A549 (cell line): ENCODE data around the gene ADARB2. TPM values are rescaled to one million over a fixed set of nuclear protein-coding genes. Genes with fewer than 3 reads are reported as not detected.
"Not testable (repeated sequence)": the region's sequence is repeated elsewhere in the genome, so short reads cannot be mapped to it uniquely, and the experiment has no call there.

Source experiments
- ATAC-seq, 2 experiments: fragments of 200-7000 bp in 1 of 2; fragments of >200 bp in 1 of 2; cut with Nextera tagmentation in 1 of 2; cut with Tn5 transposase in 1 of 2; 3 replicates each; pipeline versions ENCODE4 v1.8.0 to v1.9.1; 2018 to 2020; ENCODE audit warnings: mild to moderate bottlenecking in 1 of 2, moderate library complexity in 1 of 2
- CTCF ChIA-PET: fragments of 300-600 bp; sonication (Branson Sonifier 250); formaldehyde crosslinking; extraction: SDS; loops from one replicate; lab custom pipeline; 2021; ENCODE audit warnings: antibody characterized with exemption, inconsistent platforms; lab: Yijun Ruan, JAX
- POLR2A ChIA-PET: fragments of 350-600 bp; formaldehyde crosslinking; extraction: SDS; loops from one replicate; lab custom pipeline; 2021; ENCODE audit warnings: antibody characterized with exemption, inconsistent platforms; lab: Yijun Ruan, JAX
- DNase-seq, 2 experiments: peaks; one replicate each; pipeline versions ENCODE4 v3.0.0 to v3.0.0-alpha.2; 2011 to 2016; ENCODE audit warnings: low read depth in 1 of 2, low spot score in 1 of 2
- FAIRE-seq: peaks from 2 replicates; lab custom pipeline; 2011; peaks lifted over from hg19 to GRCh38; lab: Jason Lieb, UNC
- H3K27ac ChIP-seq, 2 experiments: fragments of >200 bp; sonication (Bioruptor Twin); formaldehyde crosslinking; 3 replicates each; pipeline ENCODE4 v1.5.1; 2016 to 2017
- H3K4me1 ChIP-seq: fragments of >200 bp; sonication (Bioruptor Twin); formaldehyde crosslinking; 3 replicates; pipeline ENCODE4 v1.6.1; 2016
- H3K4me2 ChIP-seq: fragments of >200 bp; sonication (Bioruptor Twin); formaldehyde crosslinking; 3 replicates; pipeline ENCODE4 v1.6.1; 2016
- H3K4me3 ChIP-seq: fragments of >200 bp; sonication (Bioruptor Twin); formaldehyde crosslinking; 3 replicates; pipeline ENCODE4 v1.5.1; 2016
- H3K9me3 ChIP-seq: fragments of >200 bp; sonication (Bioruptor Twin); formaldehyde crosslinking; 3 replicates; pipeline ENCODE4 v1.6.1; 2016
- CEBPB ChIP-seq, 2 experiments: fragments of >200 bp in 1 of 2; sonication (Bioruptor Twin) in 1 of 2; formaldehyde crosslinking in 1 of 2; IDR thresholded peaks; 2 replicates each; pipeline ENCODE4 v1.6.1; 2012 to 2016
- EHF ChIP-seq: fragments of 250-450 bp; sonication (Bioruptor Pico); IDR thresholded peaks from 2 replicates; pipeline ENCODE4 v1.5.0; 2020; ENCODE audit warnings: mild to moderate bottlenecking
- EHMT2 ChIP-seq: fragments of 200-600 bp; sonication (generic); IDR thresholded peaks from 2 replicates; pipeline ENCODE4 v1.6.1; 2016; ENCODE audit warnings: antibody characterized with exemption, low read depth, mild to moderate bottlenecking, moderate library complexity
- ESRRA ChIP-seq: fragments of 150-350 bp; IDR thresholded peaks from 2 replicates; pipeline ENCODE4 v1.6.1; 2014; ENCODE audit warnings: mild to moderate bottlenecking, low read length, borderline replicate concordance
- FOSB ChIP-seq: fragments of 250-450 bp; sonication (Bioruptor Pico); IDR thresholded peaks from 2 replicates; pipeline ENCODE4 v1.5.0; 2020; ENCODE audit warnings: mild to moderate bottlenecking, moderate library complexity
- FOSL2 ChIP-seq, 2 experiments: fragments of 450-650 bp in 1 of 2; fragments of >200 bp in 1 of 2; sonication (Bioruptor Twin) in 1 of 2; formaldehyde crosslinking; IDR thresholded peaks; 2 replicates each; pipeline versions ENCODE4 v1.5.0 to v1.6.1; 2016 to 2020; ENCODE audit warnings: mild to moderate bottlenecking in 1 of 2, moderate library complexity in 1 of 2
- FOXS1 ChIP-seq: fragments of 250-450 bp; sonication (Bioruptor Pico); IDR thresholded peaks from 2 replicates; pipeline ENCODE4 v1.5.0; 2020; ENCODE audit warnings: mild to moderate bottlenecking, moderate library complexity
- HEYL ChIP-seq: fragments of 250-450 bp; sonication (Bioruptor Pico); IDR thresholded peaks from 2 replicates; pipeline ENCODE4 v1.8.0; 2021; ENCODE audit warnings: mild to moderate bottlenecking, moderate library complexity
- HOXB13 ChIP-seq: fragments of 250-450 bp; sonication (Bioruptor Pico); IDR thresholded peaks from 2 replicates; pipeline ENCODE4 v1.5.0; 2020; ENCODE audit warnings: low read depth, mild to moderate bottlenecking, moderate library complexity
- JUN ChIP-seq, 2 experiments: fragments of >200 bp; sonication (Bioruptor Twin); formaldehyde crosslinking; IDR thresholded peaks; 2 replicates in 1 of 2; 3 replicates in 1 of 2; pipeline ENCODE4 v1.6.1; 2016 to 2017
- JUNB ChIP-seq: fragments of >200 bp; sonication (Bioruptor Twin); formaldehyde crosslinking; IDR thresholded peaks from 2 replicates; pipeline ENCODE4 v1.6.1; 2016
- MAFK ChIP-seq: fragments of 450-650 bp; IDR thresholded peaks from 2 replicates; pipeline ENCODE4 v1.6.1; 2014; ENCODE audit not compliant: partially characterized antibody
- MAZ ChIP-seq: fragments of 150-350 bp; IDR thresholded peaks from 2 replicates; pipeline ENCODE4 v1.6.1; 2014; ENCODE audit warnings: antibody characterized with exemption, low read depth, low read length, borderline replicate concordance
- MYC ChIP-seq: IDR thresholded peaks from 2 replicates; pipeline ENCODE4 v1.6.1; 2012; ENCODE audit warnings: mild to moderate bottlenecking, inconsistent platforms, low read length, improper control_type of control experiment, borderline replicate concordance
- NPAS2 ChIP-seq: fragments of 250-450 bp; sonication (Bioruptor Pico); IDR thresholded peaks from 2 replicates; pipeline ENCODE4 v1.8.0; 2022; ENCODE audit warnings: mild to moderate bottlenecking, moderate library complexity, borderline replicate concordance
- RAD21 ChIP-seq, 2 experiments: fragments of >200 bp in 1 of 2; sonication (Bioruptor Twin) in 1 of 2; formaldehyde crosslinking in 1 of 2; IDR thresholded peaks in 1 of 2; conservative IDR thresholded peaks in 1 of 2; 2 replicates in 1 of 2; 3 replicates in 1 of 2; pipeline ENCODE4 v1.6.1; 2012 to 2018; ENCODE audit warnings: inconsistent platforms in 1 of 2
- RARB ChIP-seq: fragments of 250-450 bp; sonication (Bioruptor Pico); IDR thresholded peaks from 2 replicates; pipeline ENCODE4 v1.8.0; 2021; ENCODE audit warnings: mild to moderate bottlenecking, moderate library complexity
- RCOR1 ChIP-seq: fragments of 150-350 bp; IDR thresholded peaks from 2 replicates; pipeline ENCODE4 v1.6.1; 2014; ENCODE audit warnings: antibody characterized with exemption, low read length, low read depth
- RNF2 ChIP-seq: fragments of 200-600 bp; sonication (generic); IDR thresholded peaks from 2 replicates; pipeline ENCODE4 v1.6.1; 2016; ENCODE audit warnings: low read depth, mild to moderate bottlenecking, antibody characterized with exemption, moderate library complexity, borderline replicate concordance
- SMC3 ChIP-seq: fragments of >200 bp; sonication (Bioruptor Twin); formaldehyde crosslinking; IDR thresholded peaks from 3 replicates; pipeline ENCODE4 v1.6.1; 2018; ENCODE audit warnings: inconsistent platforms
- SREBF2 ChIP-seq: fragments of 450-650 bp; IDR thresholded peaks from 2 replicates; pipeline ENCODE4 v1.6.1; 2014; ENCODE audit warnings: mild to moderate bottlenecking, moderate library complexity
- TP53 ChIP-seq: fragments of 250-450 bp; sonication (Bioruptor Pico); IDR thresholded peaks from 2 replicates; pipeline ENCODE4 v1.5.0; 2021; ENCODE audit warnings: mild to moderate bottlenecking, moderate library complexity
- ZFP36 ChIP-seq: fragments of 450-650 bp; IDR thresholded peaks from 2 replicates; pipeline ENCODE4 v1.6.1; 2014; ENCODE audit warnings: borderline replicate concordance; ENCODE audit not compliant: partially characterized antibody
- ZSCAN20 ChIP-seq: fragments of 250-450 bp; sonication (Bioruptor Pico); IDR thresholded peaks from 2 replicates; pipeline ENCODE4 v1.8.0; 2022; ENCODE audit warnings: mild to moderate bottlenecking, moderate library complexity
- WGBS: methylation state at CpG from one replicate; pipeline ENCODE4 v1.1.6; 2017; ENCODE audit errors: missing lambda C conversion rate; 5-methylcytosine and 5-hydroxymethylcytosine counted together
- polyA plus RNA-seq, 4 experiments: library from polyadenylated mRNA; depleted of rRNA in 3 of 4; stranded (reverse); fragments of >200 nt; fragmentation: RNase III in 1 of 4; extraction: RNeasy Plus Mini Kit Qiagen cat#74134 plus additional on column Dnase treatment in 1 of 4; gene quantifications; 2 replicates in 3 of 4; 3 replicates in 1 of 4; pipeline ENCODE4 v1.2.3, GENCODE V29; 2011 to 2017
- TF ChIP-seq, protein P1 (sequence below): IDR thresholded peaks from 2 replicates; pipeline ENCODE4 v1.6.1; 2012
- TF ChIP-seq, protein P2 (sequence below): fragments of 450-650 bp; IDR thresholded peaks from 2 replicates; pipeline ENCODE4 v1.6.1; 2014; ENCODE audit warnings: antibody characterized with exemption
- TF ChIP-seq, protein P3 (sequence below): fragments of 150-350 bp; IDR thresholded peaks from 2 replicates; pipeline ENCODE4 v1.6.1; 2014; ENCODE audit warnings: low read depth, mild to moderate bottlenecking, low read length

The ADARB2 gene
- polyA plus RNA-seq, 2 of the 4 experiments (the other 2 are of a cell fraction): not detected

DNA sequence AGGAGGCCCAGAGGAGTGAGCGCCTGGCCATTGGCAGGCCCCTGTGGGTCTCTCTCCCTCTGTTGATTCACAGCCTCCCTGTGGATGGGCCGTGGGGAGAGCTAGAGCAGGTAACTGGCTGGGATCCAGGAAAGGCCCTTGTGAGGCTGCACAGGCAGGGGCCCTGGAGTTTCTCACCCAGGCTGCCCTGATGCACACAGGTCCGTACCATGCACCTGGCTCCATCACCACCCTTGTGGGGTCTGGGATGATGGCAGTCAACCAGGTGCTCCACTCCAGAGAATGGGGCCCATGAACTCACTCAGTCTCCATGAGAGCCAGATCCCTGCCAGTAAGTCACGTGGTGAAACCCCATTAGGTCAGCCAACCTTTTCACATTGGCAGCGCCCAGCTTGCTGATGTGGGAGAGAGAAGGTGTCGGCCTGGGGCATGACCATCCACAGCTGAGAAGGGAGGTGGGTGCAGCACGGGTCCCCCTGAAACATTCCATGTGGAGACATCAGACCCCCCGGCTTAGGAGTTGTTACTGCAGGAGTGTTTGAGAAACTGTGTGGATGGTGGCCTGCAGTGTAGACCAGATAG lies 320.8 kb downstream of the ADARB2 start (continued):
- TF ChIP-seq RAD21 (conservative IDR thresholded peaks at IDR 0.05 in 1 of 2, IDR thresholded peaks at IDR 0.05 in 1 of 2): no peak

DNA sequence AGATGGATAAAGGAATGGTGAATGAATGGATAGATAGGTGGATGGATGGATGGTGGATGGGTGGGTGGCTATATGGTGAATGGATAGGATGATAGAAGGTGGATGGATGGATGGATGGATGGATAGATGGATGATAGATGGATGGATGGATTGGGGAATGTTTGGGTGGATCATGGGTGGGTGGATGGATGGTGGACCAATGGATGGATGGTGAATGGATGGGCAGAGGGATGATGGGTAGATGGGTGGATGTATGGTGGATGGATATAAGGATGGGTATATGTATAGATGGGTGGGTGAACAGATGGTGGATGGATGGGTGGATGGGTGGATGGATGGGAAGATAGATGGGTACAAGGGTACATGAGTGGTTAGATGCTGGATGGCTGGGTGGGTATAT lies 322.4 kb downstream of the ADARB2 start:
- ChIA-PET POLR2A (no interaction called here), CTCF (no interaction called here)
- ATAC-seq: no peak
- no peak for DNase-seq
- Histone ChIP-seq H3K4me1 (no peaks in the 10 kb centered on the region), H3K4me2 (no peak overlapping the region), H3K4me3 (no peak overlapping the region), H3K9me3 (no peaks in the 10 kb centered on the region), H3K27ac (no peak overlapping the region)
- FAIRE-seq: no peak
- TF ChIP-seq FOSB (CRISPR knock-in tag): no peak
- no peak for TF ChIP-seq EHMT2
- no peak for TF ChIP-seq TP53 (CRISPR knock-in tag)
- no peak for TF ChIP-seq EHF (CRISPR knock-in tag)
- TF ChIP-seq, protein P1, sequence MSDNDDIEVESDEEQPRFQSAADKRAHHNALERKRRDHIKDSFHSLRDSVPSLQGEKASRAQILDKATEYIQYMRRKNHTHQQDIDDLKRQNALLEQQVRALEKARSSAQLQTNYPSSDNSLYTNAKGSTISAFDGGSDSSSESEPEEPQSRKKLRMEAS: no peak
- TF ChIP-seq SREBF2: no peak
- TF ChIP-seq HEYL (CRISPR knock-in tag): no peak
- TF ChIP-seq JUN (IDR thresholded peaks at IDR 0.05): no peak

DNA sequence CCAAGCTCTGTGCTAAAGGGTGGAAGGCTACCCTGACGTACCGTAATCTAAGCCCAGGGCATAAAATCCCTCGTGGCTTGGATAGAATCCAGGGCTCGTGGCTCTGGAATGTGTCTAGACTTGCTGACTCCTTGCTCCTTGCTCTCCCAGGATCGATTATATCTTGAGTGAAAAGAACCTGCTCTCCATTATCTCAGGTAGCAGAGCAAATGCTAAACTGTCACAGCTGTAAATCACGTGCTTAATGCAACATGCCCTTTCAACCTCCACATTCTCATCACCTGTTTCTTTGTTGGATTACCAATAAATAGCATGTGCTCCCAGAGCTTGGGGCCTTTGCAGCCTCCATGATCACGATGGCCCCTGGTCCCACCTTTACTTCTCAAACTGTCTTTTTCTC lies 323.0 kb downstream of the ADARB2 start:
- H3K4me3 ChIP-seq, FAIRE-seq, H3K9me3 ChIP-seq, ATAC-seq, H3K27ac ChIP-seq, H3K4me2 ChIP-seq, H3K4me1 ChIP-seq, DNase-seq, POLR2A ChIA-PET: not testable (repeated sequence)
- WGBS: 18% methylated on average over 7 of the region's 7 CpGs
- CTCF ChIA-PET: interaction anchor here (1.5 kb wide), 1 partner anchor 10 kb away, joined by 4 read pairs; no protein-coding TSS in a partner anchor

DNA sequence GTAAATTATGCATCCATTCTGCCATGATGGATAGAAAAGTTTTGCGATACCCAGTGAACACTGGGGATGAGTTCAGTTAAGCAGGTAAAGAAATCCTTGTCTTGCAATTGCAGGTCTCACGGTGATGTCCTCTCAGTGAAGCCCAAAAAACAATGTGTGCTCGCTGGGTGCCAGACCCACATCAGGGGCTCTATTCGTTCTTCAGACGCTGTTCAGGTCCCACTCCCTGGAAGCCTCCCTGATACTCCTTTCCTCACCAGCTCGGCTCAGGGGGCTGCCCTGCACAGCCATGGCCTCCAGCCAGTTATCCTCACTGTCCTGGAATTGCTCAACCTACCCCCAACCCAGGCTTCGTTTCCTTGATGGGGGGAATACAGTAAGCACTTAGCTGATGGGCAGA lies 323.5 kb downstream of the ADARB2 start:
- CTCF ChIA-PET: interaction anchor here (1.5 kb wide), 1 partner anchor 10 kb away, joined by 4 read pairs; no protein-coding TSS in a partner anchor
- POLR2A ChIA-PET: no interaction called here
- H3K27ac ChIP-seq: no peak overlapping the region
- H3K4me1 ChIP-seq: no peaks in the 10 kb centered on the region
- WGBS: 37% methylated on average over 7 of the region's 7 CpGs
- no peak for FAIRE-seq
- H3K4me2 ChIP-seq: no peak overlapping the region
- TF ChIP-seq HOXB13 (CRISPR knock-in tag) (no peak), FOSL2 (IDR thresholded peaks at IDR 0.05) (no peak), FOSL2 (CRISPR knock-in tag; IDR thresholded peaks at IDR 0.05) (no peak), ZFP36 (no peak), FOXS1 (CRISPR knock-in tag) (no peak), EHMT2 (no peak), CEBPB (IDR thresholded peaks at IDR 0.05) (no peak), JUNB (no peak)
- TF ChIP-seq, protein P1: no peak
- ATAC-seq: no peak
- H3K4me3 ChIP-seq: no peak overlapping the region
- no peaks in the 10 kb centered on the region for H3K9me3 ChIP-seq
- no peak for DNase-seq

DNA sequence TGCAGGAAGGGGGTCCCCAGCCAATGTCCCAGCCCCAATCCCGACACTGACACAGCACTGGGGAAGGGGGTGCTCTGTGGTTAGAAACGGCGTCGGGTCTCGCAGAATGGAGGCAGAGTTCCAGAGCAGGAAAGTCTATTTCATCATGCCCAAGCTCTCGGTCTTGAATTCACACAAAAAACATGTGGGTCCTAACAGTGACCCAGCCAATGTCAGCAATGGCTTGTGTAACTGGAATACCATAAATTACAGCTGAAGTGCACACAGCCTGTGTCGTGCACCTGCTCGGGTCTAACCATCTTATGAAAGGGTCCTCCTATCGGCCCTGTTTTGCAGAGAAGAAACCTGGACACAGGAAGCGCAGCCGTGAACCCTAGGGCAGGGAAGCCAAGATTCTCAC lies 324.1 kb downstream of the ADARB2 start:
- no peak overlapping the region for H3K4me3 ChIP-seq
- no peak overlapping the region for H3K27ac ChIP-seq
- ChIA-PET CTCF (interaction anchor here (1.5 kb wide), 1 partner anchor 9 kb away, joined by 4 read pairs; no protein-coding TSS in a partner anchor), POLR2A (no interaction called here)
- no peaks in the 10 kb centered on the region for H3K9me3 ChIP-seq
- no peaks in the 10 kb centered on the region for H3K4me1 ChIP-seq
- no peak for FAIRE-seq
- ATAC-seq: no peak
- no peak overlapping the region for H3K4me2 ChIP-seq
- WGBS: 40% methylated on average over 11 of the region's 11 CpGs
- DNase-seq: no peak
- TF ChIP-seq MAFK (no peak), TP53 (CRISPR knock-in tag) (no peak), FOXS1 (CRISPR knock-in tag) (no peak), MAZ (no peak), ESRRA (no peak), RCOR1 (no peak), NPAS2 (CRISPR knock-in tag) (no peak), RAD21 (conservative IDR thresholded peaks at IDR 0.05 in 1 of 2, IDR thresholded peaks at IDR 0.05 in 1 of 2) (no peak), EHF (CRISPR knock-in tag) (no peak), RNF2 (no peak), SMC3 (no peak), RARB (CRISPR knock-in tag) (no peak), JUNB (no peak), CEBPB (IDR thresholded peaks at IDR 0.05) (no peak), ZSCAN20 (no peak), MYC (no peak)
- TF ChIP-seq, protein P2, sequence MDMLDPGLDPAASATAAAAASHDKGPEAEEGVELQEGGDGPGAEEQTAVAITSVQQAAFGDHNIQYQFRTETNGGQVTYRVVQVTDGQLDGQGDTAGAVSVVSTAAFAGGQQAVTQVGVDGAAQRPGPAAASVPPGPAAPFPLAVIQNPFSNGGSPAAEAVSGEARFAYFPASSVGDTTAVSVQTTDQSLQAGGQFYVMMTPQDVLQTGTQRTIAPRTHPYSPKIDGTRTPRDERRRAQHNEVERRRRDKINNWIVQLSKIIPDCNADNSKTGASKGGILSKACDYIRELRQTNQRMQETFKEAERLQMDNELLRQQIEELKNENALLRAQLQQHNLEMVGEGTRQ: no peak
- TF ChIP-seq, protein P3, sequence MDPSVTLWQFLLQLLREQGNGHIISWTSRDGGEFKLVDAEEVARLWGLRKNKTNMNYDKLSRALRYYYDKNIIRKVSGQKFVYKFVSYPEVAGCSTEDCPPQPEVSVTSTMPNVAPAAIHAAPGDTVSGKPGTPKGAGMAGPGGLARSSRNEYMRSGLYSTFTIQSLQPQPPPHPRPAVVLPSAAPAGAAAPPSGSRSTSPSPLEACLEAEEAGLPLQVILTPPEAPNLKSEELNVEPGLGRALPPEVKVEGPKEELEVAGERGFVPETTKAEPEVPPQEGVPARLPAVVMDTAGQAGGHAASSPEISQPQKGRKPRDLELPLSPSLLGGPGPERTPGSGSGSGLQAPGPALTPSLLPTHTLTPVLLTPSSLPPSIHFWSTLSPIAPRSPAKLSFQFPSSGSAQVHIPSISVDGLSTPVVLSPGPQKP: no peak
